ENCODE measurements around the gene PI16.
"Not testable (repeated sequence)": the region's sequence is repeated elsewhere in the genome, so short reads cannot be mapped to it uniquely, and the experiment has no call there.

Gene PI16

GRCh38 chr6:36977470-36977941 is 23.0 kb downstream of the PI16 start:
- DNase-seq = no peak

GRCh38 chr6:36978421-36979346 is 24.1 kb downstream of the PI16 start:
- no peak for DNase-seq

GRCh38 chr6:36979347-36979742 is 24.8 kb downstream of the PI16 start:
- no peak for DNase-seq

GRCh38 chr6:36980129-36980528 is 25.6 kb downstream of the PI16 start:
- no peak for DNase-seq

GRCh38 chr6:36980876-36981619 is 26.5 kb downstream of the PI16 start:
- no peak for DNase-seq

DNA sequence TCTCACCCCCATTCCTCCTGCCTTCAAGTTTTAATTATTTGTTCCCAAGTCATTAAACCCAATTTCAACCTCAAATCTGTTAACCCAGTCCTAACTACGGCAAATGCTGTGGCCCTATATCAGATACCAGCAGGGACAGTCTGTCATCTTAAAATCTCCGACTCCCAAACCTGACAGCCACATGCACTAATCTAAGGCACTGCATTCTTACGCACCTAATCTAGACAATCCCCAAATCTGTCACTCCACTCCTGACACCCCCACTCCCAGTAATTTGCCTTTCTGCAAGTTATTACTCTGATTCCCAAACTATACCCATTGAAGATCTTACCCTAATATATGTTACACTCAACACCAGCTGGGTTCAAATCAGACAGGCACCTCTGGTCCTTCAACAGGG is 29.0 kb downstream of the PI16 start:
- DNase-seq = no peak

DNA sequence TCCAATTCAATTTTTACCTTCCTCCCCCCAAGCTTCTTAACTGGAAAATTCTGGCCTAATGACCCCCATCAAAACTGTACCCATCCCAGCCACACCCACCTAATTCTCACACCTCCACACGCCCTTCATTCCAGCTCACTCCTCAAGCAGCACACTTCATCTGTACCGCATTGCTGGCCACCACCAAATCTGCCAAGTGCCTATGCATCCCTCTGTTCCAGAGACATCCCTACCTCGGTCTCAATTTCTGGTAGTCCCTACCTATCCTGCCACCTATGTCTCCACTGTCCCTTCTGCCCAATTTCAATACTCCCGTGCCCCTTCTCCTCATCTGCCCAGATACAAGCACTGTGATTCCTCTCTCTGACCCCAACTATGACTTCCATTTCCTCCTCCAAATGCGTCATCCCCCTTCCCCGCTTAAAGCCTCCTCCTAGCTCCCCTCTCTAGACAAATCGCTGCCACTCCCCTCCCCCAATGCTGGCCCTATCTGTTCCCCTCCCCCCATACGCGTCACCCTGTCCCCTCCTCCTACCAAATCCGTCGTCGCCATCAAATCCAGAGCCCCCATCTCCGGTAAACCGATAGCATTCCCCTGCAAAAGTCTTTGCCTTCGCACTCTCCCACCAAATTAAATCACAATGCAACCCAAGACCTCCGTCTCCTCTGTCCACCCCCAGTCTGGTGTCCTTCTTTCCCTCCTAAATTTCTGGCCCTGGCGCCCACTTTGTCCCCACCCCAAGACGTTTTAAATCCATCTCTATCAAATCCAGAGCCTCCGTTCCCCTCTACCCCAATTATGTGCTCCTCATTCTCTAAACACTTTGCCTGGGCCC is 30.3 kb downstream of the PI16 start:
- DNase-seq = peak; percentile 61

GRCh38 chr6:36985417-36985807 is 30.9 kb downstream of the PI16 start:
- DNase-seq = no peak

DNA sequence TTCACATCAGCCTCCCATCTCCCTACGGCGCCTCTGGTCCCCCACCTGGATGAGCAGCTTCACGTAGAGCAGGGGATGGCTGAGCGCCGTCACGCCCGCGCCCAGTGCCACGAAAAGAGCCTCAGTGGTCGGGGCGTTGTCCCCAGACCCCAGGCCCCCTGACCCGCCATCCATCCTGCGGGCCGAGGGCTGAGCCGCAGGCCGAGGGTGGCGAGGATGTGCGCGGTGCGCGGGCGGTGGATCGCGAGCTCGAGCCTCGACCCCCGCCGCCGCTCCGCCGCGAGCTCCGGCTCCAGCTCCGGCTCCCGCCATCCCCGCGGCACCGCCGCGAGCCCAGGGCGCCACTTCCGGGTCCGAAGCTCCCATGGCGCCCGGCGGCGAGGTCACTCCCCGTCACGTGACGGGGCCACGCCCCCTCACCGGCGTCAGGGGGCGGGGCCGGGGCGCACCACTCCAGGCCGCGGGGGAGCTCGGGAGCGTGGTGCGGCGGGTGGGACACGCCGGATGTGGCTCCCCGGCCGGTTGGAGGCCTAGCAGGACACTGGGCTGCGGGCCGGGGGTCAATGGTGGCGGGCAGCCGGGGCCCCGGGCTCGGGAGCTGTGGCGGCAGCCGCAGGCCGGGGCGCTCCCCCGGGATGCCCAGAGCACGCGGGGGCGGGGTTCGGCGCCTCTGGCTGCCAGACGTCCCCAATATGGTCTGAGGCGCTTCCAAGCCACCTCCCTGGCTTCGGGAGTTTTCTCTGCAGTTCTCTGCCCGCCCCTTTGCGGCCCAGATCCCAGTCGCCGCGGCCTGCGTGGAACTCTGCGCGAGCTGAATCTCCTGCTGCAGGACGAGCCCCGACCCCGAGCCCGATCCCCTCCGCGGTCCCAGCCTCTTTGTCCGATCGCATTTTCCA is 31.5 kb downstream of the PI16 start, which contains the start of gene MTCH1:
Gene MTCH1, minus strand, starts transcription at position 389 of the 896 bp plus-strand sequence. Its CDS starts 23 bp downstream, at position 366.
- DNase-seq = peak; percentile 86

DNA sequence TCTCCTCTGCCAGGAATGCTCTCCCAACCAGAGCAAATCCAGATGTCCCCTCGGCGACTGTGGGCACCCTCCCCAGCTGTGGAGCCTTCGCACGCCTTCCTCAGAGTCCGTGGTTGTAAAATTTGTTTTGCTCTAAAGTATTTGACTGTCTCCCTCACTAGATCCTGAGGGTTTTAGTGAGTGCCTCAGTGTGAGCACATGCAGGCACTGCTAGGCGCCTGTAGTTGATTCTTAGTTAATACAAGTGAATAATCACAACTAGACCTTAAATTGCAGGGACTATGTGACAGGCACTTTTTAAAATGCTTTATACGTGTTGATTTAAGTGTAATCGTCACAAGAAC is 32.1 kb downstream of the PI16 start:
- no peak for DNase-seq

DNA sequence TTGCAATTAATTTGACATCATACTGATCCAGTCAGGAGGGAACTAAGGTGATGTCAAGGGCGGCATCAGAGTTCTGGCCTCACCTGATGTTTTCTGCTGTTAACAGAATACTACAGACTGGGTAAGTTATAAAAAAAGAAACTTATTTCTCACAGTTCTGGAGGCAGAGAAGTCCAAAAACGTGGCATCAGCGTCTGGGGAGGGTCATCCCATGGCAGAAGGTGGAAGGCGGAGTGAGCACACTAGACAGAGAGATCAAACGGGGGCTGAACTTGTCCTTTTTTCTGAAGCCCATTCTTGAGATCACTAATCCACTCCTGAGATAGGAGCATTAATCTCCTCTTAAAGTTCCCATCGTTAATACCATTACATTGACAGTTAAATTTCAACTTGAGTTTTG is 34.7 kb downstream of the PI16 start:
- no peak for DNase-seq

GRCh38 chr6:36990401-36990800 is 35.9 kb downstream of the PI16 start:
- DNase-seq = not testable (repeated sequence)

DNA sequence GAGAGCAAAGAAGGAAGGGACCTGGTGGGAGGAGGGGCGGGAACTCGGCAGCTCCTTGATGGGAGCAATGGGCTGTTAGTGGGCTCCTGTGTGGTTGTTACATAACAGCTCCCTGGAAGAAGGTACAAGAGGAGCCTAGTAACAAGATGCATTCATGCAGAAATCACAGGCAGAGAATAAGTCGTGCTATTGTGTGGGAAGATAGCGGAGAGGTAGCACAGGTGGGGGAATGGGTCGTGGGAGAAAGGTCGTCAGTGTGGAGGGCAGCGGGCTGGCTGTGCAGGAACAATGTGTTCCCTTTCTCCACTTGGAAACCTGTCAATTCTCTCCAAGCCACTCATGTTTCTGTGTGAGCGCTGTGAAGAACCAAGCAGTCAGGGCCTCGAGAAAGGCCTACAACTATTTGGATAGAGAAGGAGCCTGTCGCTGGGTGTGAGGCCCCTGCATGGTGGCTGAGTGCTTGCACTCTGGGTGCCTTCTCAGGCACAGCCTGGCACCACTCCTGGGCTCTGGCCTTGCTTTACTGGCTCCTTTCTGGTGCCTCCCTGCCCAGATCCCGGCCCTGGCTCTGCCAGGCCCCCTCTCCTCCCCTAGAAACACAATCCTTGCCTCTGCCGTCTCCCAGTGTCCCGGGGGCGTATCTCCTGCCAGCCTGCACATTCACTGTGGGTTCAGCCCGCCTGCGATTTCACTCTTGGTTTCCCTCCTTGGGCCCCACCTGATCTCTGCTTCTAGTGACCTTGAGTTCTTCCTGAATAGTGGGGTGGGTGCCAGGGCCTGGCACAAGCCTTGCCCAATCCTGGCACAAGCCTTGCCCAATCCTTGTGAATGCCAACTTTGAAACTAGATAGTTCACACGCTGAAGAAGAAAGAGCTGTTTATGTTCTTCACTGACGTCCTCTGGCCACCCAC is 43.5 kb downstream of the PI16 start:
- DNase-seq = no peak

DNA sequence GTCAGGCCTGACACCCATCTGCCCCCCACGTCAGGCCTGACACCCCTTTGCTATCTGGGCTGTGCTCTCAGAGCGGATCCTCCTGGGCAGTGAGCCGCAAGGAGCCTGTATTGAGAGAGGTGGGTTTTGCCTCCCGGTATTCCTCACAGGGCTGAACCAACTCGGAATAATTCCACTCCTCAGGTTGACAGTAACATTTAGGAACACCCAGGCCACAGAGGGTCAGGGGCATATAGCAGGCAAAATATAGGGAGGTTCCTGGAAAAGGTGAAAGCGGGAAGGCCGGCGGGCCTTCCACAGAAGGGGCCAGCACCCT is 44.1 kb downstream of the PI16 start:
- DNase-seq = no peak

- DNase-seq = no peak
These were observed 44.7 kb downstream of the PI16 start for GRCh38 chr6:36999061-36999750.

DNA sequence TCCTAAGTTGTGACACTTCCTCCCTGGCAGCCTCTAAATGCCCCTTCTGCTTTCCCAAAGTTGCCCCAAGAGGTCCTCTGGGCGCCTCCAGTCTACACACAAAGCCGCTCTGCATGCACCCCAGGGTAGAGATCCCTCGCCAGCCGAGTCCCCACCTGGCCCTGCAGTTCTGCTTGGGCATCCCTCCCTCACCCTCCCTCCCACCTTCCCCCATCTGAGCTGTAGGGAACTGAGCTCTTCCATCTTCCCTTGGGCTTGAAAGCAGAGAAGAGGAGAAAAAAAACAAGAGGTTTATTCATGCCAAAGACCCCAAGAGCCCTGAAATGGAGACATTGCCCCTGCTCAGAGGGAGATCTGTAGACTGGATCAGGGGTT is 45.2 kb downstream of the PI16 start:
- DNase-seq = no peak

DNA sequence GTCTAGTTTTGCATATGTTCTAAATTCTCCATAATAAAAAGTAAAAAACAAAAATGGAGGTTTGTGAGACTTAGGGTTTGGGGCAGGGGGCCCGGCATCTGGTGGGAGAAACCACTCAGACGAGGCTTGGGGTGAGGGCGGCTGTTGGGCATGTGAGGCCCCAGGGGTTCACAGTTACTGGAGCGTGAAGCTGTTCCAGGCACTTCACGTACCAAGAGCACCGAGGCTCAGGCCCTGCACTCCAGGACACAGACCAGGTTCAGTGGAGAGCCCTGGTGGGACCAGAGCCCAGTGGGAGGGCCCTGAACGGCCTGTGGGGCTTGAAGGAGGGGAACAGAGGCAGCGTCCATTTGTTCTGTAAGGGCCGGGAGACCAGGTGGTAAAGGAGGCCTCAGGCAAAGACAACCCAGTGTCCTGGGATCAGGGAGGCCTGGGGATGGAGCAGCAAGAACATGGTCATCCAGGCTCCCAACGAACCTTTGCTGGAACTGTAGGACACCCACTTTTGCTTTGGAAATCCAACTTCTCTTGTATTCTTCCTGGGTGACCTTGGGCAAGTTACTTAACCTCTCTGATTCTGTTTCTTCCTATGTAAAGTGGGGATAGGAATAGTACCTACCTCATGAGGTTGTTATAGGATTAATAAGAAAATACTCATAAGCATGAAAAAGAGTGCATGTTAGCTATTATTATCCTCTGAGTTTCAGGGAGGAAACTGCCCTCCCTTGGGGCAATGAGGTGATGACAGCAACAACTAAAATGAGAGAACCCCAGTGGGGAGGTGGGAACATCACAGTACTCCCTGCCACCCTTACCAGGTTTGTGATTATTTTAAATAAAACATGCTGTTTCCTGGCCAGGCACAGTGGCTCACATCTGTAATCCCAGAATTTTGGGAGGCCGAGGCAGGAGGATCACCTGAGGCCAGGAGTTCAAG is 49.8 kb downstream of the PI16 start:
- DNase-seq = no peak

DNA sequence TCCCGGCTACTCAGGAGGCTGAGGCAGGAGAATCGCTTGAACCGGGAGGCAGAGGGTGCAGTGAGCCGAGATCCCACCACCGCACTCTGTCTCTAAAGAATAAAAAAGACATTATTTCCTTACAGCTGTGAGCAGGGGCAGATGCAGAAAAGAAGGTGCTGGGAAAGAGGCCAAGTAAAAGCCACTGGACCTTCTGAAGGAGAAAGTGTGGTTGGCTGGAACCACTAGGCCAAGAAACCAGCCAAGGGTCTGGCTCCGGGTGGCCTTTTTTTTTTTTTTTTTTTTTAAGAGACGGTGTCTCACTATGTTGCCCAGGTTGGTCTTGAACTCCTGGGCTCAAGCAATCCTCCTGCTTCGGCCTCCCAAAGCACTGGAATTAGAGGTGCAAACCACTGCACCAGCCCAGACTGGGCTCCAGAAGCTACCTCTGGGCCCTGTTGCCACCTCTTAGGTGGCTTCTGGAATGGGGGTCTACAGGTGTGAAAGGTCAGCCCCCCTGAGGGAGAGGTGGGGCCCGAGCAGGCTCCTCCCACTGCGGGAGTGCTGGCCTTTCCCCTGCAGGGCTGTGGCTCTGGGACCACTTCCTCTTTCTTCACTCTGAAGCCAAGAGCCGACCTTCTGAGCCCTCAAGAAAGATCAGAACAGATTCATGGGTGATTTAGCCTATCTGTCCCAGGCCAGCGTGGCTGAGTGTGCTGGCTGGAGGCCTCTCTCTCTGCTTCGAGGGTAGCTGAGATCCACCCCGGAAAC is 50.7 kb downstream of the PI16 start, which contains the start of gene FGD2:
Gene FGD2, plus strand, starts transcription at position 595 of the 750 bp plus-strand sequence. CDS start 163 bp downstream, outside the sequence.
- DNase-seq = no peak

Measured in central memory CD4-positive, alpha-beta T cell (primary cell).